ENCODE data around the gene BMP7. TPM values are rescaled to one million over a fixed set of nuclear protein-coding genes. Genes with fewer than 3 reads are reported as not detected.

BMP7 gene
- total RNA-seq, 1 donor = not detected

DNA sequence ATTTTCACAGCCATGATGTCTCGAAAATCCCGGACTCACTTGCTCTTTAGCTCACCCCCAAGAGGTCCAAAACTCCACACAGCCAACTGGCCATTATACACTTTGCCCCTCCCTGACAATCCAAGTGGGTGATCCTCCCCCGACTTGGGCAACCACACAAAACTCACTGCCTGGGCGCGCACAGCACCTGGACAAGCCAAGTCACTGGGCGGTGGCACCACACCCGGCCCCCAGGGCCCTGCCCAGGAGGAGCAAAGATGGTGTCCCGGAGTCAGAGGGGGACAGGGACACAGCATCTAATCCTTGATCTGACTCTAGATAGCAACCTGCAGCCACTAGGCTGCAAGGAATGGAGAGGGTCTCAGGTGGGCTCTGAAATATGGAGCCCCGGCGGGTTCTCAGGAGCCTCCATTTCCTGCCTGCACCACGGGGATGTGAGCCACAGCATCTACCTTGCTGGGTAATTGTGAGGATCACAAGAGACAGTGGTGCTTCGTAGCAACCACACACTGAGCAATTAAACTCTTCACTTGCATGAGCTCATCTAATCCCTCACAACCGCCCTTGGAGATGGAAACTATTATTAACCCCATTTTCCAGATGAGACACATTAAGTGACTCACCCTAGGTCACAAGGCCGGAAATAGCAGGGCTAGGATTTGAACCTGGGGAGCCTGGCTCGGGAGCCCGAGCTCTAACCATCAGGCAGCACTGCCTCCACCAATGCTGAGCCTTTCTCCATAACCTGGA, 66.6 kb downstream of the BMP7 start:
- Histone ChIP-seq H3K9me3 (ENCODE audit: low read depth, low read length) (no peaks in the 10 kb centered on the region), H3K4me2 (ENCODE audit: insufficient read depth, low read length) (no peak overlapping the region), H3K27me3 (ENCODE audit: insufficient read depth, low read length) (no peaks in the 10 kb centered on the region), H3K4me1 (ENCODE audit: insufficient read depth, low read length) (no peaks in the 10 kb centered on the region), H2AFZ (ENCODE audit: low read length) (no peak overlapping the region), H3K27ac (ENCODE audit: low read depth, low read length) (no peak overlapping the region), H4K20me1 (ENCODE audit: insufficient read depth, low read length) (no peaks in the 10 kb centered on the region), H3K36me3 (ENCODE audit: insufficient read depth, low read length) (no peaks in the 10 kb centered on the region), H3K4me3 (ENCODE audit: insufficient read depth, low read length) (no peak overlapping the region), H3K79me2 (ENCODE audit: insufficient read depth, low read length) (no peaks in the 10 kb centered on the region)
- TF ChIP-seq, protein P1, sequence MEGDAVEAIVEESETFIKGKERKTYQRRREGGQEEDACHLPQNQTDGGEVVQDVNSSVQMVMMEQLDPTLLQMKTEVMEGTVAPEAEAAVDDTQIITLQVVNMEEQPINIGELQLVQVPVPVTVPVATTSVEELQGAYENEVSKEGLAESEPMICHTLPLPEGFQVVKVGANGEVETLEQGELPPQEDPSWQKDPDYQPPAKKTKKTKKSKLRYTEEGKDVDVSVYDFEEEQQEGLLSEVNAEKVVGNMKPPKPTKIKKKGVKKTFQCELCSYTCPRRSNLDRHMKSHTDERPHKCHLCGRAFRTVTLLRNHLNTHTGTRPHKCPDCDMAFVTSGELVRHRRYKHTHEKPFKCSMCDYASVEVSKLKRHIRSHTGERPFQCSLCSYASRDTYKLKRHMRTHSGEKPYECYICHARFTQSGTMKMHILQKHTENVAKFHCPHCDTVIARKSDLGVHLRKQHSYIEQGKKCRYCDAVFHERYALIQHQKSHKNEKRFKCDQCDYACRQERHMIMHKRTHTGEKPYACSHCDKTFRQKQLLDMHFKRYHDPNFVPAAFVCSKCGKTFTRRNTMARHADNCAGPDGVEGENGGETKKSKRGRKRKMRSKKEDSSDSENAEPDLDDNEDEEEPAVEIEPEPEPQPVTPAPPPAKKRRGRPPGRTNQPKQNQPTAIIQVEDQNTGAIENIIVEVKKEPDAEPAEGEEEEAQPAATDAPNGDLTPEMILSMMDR (IDR thresholded peaks at IDR 0.05; ENCODE audit: extremely low read depth, low read depth, low read length) = no peak
- no peak for DNase-seq (ENCODE audit: insufficient read length, low spot score, missing footprints)

DNA sequence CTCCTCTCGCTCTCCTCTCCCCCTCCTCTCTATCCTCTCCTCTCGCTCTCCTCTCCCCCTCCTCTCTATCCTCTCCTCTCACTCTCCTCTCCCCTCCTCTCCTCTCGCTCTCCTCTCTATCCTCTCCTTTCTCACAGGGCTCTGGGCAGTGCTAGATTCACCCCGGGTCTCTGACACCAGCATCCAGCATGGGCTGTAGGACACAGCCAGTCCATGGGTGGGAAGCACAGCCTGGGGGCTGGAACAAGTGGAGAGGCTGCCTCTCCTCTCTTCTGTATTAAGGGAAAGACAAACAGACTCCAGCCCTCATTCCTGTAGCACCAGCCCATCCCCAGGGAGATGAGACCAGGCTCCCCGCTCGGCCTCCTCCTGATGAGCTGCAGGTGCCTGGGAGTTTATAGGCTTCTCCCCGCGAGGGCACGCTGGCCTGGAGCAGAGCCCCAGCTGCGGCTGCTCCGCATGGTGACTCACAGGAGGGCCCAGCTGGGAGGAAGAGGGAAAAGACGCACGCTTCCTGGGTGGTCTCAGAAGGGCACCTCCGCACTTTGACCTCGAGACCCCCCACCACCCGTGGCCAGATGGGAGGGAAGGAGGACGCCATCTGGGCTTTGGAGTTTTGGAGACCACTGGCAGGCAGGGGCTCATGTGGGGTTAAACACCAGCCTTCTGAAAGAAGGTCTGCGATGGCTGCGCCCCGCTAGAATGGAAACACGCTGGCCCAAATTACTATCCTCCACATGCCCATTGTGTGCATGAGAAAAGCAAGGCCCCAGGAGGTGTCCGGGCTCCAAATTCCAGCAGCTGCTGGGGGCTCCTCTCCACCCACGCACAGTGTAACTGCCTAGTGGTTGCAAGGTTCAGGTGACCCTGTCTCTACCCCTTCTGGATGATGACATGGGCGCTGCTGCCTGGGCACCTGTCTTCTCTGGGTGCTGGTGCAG, 68.0 kb downstream of the BMP7 start:
- TF ChIP-seq, protein P1 (IDR thresholded peaks at IDR 0.05; ENCODE audit: extremely low read depth, low read depth, low read length) = no peak
- Histone ChIP-seq H3K4me2 (ENCODE audit: insufficient read depth, low read length) (no peak overlapping the region), H2AFZ (ENCODE audit: low read length) (no peak overlapping the region), H4K20me1 (ENCODE audit: insufficient read depth, low read length) (no peaks in the 10 kb centered on the region), H3K4me1 (ENCODE audit: insufficient read depth, low read length) (no peaks in the 10 kb centered on the region), H3K27me3 (ENCODE audit: insufficient read depth, low read length) (no peaks in the 10 kb centered on the region), H3K27ac (ENCODE audit: low read depth, low read length) (no peak overlapping the region), H3K4me3 (ENCODE audit: insufficient read depth, low read length) (no peak overlapping the region), H3K79me2 (ENCODE audit: insufficient read depth, low read length) (no peaks in the 10 kb centered on the region), H3K9me3 (ENCODE audit: low read depth, low read length) (no peaks in the 10 kb centered on the region), H3K36me3 (ENCODE audit: insufficient read depth, low read length) (no peaks in the 10 kb centered on the region)
- no peak for DNase-seq (ENCODE audit: insufficient read length, low spot score, missing footprints)

- DNase-seq (ENCODE audit: insufficient read length, low spot score, missing footprints) = no peak
- TF ChIP-seq, protein P1 (IDR thresholded peaks at IDR 0.05; ENCODE audit: extremely low read depth, low read depth, low read length) = no peak
- Histone ChIP-seq H3K79me2 (ENCODE audit: insufficient read depth, low read length) (no peaks in the 10 kb centered on the region), H3K36me3 (ENCODE audit: insufficient read depth, low read length) (no peaks in the 10 kb centered on the region), H4K20me1 (ENCODE audit: insufficient read depth, low read length) (no peaks in the 10 kb centered on the region), H3K27me3 (ENCODE audit: insufficient read depth, low read length) (no peaks in the 10 kb centered on the region), H2AFZ (ENCODE audit: low read length) (no peak overlapping the region), H3K4me3 (ENCODE audit: insufficient read depth, low read length) (no peak overlapping the region), H3K27ac (ENCODE audit: low read depth, low read length) (no peak overlapping the region), H3K9me3 (ENCODE audit: low read depth, low read length) (no peaks in the 10 kb centered on the region), H3K4me2 (ENCODE audit: insufficient read depth, low read length) (no peak overlapping the region), H3K4me1 (ENCODE audit: insufficient read depth, low read length) (no peaks in the 10 kb centered on the region)
These were observed 68.9 kb downstream of the BMP7 start for GRCh38 chr20:57197352-57198131.

Data from osteoblast (primary cell).